ENCODE data around the gene IFI16.
"Not testable (repeated sequence)": the region's sequence is repeated elsewhere in the genome, so short reads cannot be mapped to it uniquely, and the experiment has no call there.

Gene IFI16

DNA sequence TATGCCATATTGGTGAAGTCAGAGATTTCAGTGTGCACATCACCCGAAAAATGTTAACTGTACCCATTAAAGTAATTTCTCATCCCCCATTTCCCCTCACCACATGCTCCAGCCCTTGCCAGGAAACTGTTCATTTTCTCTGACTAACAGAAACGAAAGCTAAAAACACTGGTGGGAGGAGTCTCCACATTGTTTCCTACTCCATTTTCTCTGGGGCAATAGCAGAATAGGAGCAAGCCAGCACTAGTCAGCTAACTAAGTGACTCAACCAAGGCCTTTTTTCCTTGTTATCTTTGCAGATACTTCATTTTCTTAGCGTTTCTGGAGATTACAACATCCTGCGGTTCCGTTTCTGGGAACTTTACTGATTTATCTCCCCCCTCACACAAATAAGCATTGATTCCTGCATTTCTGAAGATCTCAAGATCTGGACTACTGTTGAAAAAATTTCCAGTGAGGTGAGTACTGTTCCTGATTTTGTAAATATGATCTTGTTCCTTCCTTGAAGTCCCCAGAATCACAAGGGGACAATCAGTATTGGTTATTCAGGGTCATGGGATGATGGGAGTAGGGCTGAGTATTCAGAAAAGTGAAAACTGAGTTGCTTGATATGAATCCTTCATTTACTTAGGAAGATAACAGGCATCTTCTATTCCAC is at the start of gene IFI16:
Gene IFI16, plus strand, starts transcription at position 204 of the 658 bp plus-strand sequence. CDS start 4,774 bp downstream, outside the sequence.
- peak in 2 of 4 experiments; percentile 28 to 44 for DNase-seq

DNA sequence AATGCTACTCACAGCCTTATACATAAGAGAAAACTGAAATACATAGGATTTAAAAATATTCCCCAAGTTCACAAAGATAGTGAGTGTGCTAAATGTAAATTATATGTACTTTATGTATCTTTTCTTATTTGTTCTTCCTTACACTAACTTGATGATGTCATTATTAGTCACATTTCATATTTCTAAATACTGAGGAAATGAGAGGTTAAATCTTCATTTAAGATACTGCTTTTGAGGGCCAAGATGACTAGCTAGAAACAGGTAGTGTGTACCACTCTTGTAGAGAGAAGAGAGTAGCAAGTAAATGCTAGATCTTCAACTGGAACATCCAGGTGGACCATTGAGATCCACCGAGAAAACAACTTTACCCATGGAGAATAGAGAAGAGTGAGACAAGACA is 48.5 kb upstream of the IFI16 start:
- no peak for DNase-seq

DNA sequence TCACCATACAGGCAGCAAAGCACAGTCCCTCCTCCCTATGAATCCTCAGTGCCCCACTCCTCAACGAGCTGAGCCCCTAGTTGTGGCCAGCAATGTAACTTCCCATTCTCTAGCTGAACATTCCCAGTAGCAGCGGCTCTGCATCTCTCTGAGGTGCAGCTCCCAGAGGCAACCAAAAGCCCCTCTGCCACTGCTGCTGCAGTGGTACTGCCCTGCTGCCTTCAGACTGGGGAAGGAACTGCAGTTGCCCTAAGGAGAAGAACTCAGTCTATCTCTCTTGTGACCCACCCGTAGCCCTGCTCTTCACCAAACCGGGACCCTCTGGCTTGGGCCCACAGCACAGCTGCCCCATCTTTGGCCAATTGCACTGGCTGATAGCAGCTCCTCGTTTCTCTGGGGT is 46.7 kb upstream of the IFI16 start:
- no peak for DNase-seq

DNA sequence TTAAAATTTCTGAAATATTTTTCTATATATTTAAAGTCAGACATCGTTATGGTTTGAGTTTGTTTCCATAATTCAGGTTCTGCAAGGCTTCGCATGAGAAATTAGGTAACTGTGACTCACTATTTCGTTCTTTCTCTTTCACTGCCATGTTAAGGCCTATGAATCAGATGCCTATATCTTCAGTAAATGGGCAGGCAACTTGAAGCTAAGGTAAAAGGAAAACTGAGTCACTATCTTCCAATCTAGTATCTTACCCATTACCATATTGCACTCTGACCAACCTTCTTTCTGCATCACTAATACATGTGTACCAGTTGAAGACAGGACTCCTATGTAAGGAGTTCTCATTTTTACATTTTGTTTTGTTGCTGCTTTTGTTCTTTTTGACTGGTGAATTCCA is 40.5 kb upstream of the IFI16 start:
- no peak for DNase-seq

DNA sequence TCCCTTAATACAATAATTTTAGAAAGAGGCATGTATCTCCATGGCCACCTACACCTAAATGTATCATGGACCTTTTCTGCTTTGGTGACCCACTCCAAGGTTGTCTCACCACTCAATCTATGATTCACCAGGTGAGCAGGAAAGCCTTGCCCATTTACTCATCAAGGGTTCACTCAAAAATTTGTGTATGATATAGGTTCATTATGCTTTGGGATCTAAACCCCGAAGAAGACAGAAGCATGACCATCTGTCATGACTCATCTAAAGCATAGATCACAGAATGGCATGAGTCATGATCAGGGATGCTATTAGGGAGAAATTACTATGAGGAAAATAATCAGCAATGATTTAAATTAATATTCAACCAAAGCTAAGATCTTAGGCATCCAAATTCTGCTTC is 39.9 kb upstream of the IFI16 start:
- DNase-seq = no peak

DNA sequence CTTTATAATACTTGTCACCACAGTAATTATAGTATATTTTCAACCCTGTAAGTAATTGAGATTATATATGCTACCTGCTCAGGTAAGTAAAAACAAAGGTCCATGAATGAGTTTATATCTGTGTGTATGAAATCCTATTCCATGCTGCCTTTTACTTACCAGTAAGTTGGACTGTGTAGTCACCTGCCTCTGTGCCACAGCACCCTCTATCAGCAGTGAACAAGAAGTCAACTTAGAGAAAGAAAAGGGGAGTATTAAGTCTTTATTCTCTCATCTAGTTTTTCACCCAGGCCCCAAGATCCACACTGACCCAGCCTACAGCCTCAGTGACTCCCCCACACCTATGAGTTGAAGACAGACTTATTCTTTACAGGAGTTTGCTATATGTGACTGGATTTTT is 36.9 kb upstream of the IFI16 start:
- DNase-seq = no peak

DNA sequence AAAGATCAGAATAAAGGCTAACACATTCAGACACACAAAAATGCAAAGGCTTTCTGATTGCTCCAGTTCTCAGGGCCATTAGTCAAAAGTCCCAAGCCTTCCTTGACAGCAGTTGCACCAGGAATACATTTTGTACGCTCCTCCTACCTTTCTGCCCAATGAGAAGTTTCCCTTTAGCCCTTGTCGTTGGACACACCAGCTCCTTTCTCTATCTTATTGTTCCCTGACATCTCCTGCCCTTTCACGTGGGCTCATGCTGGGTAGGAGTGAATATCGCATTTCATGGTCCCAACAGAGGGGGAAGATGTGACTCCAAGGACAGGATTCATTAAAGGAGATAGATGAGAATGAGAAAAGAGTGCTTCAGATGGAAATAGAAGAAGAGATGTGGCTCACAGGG is 33.5 kb upstream of the IFI16 start:
- no peak for DNase-seq

DNA sequence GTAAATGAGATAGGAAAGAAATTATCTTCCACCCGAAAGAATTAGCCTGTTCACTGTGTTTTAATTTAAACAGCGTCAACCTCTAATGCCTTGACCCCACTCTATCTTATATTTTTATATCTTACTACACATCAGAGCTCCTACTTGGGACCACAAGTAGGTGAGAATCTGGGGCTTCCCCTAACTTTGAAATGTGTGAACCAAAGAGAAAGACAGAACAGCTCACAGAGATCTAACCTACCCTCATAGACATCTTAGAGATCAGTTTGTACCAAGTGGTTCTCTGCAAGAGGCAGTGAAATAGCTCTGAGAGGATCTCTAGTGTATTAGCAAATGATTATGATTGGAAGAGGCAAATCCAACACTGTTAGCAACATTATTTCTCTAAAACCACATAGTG is 31.0 kb upstream of the IFI16 start:
- DNase-seq = no peak

DNA sequence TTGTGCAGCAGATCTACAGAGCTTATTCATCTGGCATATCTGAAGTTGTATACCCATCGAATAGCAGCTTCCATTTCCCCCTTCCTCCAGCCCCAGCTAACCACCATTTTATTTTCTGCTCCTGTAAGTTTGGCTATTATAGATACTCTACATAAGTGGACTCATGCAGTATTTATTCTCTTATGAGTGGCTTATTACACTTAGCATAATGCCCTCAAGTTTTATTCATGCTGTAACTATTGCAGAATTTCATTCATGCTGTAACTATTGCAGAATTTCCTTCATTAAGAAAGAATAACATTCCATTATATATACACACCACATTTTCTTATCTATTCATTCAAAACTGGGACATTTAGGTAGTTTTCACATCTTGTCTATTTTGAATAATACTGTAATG is 30.5 kb upstream of the IFI16 start:
- DNase-seq = no peak

DNA sequence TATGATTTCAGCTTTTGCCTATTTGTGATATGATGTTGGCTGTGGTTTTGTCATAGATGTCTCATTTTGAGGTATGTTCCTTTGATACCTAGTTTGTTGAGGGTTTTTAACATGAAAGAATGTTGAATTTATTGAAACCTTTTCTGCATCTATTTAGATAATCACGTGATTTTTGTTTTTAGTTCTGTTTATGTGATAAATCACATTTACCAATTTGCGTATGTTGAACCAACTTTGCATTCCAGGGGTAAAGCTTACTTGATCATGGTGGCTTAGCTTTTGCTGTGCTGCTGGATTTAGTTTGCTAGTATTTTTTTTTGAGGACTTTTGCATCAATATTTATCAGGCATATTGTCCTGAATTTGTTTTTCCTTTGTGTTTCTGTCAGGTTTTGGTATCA is 26.5 kb upstream of the IFI16 start:
- no peak for DNase-seq

DNA sequence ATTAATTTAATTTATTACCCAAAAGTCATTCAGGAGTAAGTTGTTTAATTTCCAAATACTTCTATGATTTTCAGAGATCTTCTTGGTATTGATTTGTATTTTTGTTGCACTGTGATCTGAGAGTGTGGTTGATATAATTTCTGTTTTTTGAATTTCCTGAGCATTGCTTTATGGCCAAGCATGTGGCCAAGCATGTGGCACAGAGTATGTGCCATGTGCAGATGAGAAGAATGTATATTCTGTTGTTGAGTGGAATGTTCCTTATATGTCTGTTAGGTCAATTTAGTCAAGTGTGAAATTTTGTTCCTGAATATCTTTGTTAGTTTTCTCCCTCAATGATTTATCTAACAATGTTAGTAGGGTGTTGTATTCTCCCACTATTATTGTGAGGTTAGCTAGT is 25.3 kb upstream of the IFI16 start:
- no peak for DNase-seq

DNA sequence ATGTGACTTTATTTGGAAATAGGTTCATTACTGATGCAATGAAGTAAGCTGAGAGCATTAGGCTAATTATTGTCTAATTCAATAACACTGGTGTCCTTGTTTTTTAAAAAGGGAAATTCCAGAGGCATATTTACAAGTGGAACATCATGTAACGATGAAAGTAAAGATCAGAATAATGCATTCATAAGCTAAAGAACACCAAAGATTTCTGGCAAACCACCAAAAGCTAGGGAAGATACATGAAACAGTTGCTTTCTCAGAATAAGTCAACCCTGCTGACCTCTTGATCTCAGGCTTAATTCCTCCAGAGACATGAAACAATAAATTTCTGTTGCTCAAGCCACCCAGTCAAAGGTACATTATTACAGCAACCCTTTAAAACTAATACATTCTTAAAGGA is 20.3 kb upstream of the IFI16 start:
- no peak for DNase-seq

DNA sequence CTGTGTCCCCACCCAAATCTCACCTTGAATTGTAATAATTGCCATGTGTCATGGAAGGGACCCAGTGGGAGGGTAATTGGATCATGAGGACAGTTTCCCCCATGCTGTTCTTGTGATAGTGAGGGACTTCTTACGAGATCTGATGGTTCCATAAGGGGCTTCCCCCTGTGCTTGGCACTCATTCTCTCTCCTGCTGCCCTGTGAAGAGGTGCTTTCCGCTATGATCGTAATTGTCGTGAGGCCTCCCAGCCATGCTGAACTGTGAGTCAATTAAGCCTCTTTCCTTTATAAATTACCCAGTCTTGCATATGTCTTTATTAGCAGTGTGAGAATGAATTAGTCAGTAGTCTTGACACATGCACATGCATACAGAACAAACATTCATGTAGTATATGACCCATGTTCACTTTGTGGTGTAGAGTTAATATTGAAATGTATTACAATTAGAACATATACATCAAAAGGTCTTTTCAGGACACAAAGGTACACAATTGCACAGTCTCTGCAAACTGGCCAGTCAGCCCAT is 16.9 kb upstream of the IFI16 start:
- DNase-seq = no peak

DNA sequence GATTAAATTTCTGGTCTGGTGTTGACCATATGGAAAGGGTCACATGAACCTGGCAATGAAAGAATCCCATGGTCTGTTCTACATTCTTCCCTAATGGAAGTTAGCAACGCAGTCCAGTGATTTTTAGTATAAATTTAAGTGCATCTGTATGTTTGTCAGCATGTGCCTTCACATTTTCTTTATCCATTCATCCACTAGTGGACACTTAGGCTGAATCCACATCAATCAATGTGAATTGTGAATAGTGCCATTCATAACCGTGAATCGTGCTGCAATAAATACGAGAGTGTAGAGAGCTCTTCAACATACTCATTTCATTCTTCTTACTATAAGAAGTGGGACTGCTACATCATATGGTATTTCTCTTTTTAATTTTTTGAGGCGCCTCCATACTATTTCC is 12.7 kb upstream of the IFI16 start:
- no peak for DNase-seq

DNA sequence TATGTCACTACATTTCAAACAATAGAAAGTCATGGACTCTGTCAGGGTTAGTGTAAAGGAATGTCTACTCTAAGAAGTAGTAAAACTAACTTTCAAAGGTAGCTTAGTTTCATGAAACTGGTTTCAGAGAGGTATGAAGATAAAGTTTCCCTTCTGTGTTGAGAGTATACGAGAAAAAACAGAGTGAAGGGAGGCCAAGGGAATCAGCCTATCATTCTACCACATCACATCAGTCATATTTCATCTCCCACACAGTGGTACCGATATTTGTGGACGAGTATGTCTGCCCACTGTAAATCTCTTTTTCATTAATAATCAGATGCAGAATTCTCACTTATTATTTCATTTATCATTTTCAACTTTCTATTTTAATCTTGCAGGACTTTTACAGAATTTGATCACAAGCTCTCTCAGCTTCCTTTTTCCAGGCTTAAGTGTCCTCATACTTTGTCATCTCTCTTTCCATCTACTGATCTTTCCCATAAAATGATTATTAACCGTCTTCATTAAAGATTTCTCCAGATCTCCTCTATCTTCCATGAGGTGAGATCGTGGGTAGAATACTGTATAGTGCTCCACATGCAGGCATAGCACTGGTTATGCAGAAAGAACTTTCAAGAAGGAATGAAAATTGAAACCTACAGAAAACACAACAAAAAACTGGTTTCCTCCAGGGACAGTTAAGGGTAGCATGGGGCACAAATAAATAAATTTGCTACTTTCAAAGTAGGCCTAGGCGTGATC is 11.5 kb upstream of the IFI16 start:
- DNase-seq = no peak

DNA sequence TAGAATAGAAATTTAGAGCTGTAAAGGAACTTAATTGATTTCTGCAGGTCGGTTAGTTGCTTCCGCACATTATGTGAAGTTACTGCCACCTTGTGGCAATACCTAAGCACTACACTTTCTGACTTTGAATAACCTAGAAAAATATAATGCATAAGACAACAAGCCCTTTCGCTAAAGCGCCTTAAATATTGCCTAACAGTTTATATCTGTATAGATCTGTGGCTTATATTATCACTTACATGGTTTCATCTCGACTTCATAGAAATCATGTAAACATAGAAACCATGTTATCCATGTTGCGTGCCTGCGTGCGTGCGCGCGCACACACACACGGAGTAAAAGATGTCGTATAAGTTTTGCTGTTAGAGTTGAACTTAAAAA is 10.9 kb upstream of the IFI16 start:
- DNase-seq = peak in 1 of 4 experiments; percentile 12

DNA sequence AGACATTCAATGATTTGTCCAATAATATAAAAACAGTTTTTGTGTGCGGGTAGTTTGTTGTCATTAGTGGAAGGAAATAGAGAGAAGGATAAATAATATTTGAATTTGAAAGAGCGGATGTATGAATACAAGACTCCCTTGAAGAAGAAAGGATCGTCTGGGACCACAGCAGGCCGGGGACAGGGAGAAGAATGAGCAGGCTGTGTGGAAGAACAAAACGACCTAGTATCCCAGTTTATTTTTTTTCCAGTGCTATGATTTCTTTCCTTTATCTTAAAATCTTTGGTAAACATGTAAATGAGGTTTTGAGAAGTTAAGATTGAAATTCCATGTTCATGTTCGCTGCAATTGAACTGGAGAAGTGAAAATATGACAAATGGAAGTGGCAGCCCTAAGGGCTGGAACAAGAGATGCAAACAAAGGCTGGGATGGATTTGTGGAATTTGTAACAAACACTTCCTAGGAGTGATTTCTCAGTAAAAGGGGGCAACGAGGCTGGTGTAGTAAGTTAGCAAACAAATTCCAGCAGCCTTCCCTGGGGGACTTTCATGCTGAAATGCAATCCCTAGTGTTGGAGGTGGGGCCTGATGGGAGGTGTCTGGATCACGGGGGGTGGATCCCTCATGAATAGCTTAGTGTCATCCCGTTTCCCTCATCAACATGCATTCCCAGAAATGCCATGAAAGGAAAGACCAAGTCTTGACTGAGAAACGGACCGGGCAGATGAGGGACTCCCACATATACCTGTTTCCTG is 10.2 kb upstream of the IFI16 start:
- DNase-seq = no peak

DNA sequence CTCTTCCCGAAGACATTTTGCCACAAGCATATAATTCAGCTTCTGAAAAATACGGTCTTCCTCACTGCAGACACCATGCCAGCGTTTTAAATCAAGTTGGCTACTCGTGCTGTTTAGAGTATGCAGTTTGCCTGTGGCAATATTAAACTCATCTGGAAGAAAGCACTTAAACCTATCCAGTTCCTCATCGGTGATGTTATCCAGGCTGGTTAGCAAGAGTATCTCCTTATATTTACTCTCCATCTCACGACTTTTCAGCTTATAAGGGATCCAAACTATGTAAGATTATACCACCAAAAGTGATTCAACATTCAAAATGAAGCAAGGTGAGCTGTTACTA is 9.7 kb upstream of the IFI16 start:
- no peak for DNase-seq

DNA sequence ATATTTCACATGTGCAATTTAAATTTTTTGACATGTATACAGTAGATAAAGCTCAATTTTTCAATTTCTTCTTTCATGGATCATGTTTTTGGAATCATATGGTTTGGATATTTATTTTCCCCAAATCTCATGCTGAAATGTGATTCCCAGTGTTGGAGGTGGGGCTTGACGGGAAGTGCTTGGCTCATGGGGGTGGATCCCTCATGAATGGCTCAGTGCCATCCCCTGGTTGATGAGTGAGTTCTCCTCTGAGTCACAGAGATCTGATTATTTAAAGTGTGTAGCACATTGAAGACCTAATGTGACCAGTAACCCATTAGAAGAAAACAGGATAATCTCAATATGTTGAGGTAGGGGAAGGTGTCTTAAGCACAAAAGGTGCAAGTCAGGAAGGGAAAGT is 9.1 kb upstream of the IFI16 start:
- no peak for DNase-seq

DNA sequence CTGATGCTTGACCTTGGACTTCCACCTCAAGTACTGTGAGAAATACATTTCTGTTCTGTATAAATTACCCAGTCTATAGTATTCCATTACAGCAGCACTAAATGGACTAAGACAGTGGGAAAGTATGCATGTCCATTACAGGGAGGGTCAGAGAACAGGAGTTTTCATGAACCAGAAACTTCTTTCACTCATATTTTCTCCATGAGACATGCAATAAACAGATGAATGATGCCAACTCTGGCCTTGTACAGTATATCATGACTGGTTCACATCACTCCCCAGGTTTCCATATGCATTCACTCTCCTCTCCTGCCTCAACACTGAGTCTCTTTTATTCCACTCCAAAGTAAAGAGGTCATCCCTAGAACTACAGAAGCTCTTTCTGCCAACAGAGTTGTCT is 4.5 kb upstream of the IFI16 start:
- DNase-seq = no peak

DNA sequence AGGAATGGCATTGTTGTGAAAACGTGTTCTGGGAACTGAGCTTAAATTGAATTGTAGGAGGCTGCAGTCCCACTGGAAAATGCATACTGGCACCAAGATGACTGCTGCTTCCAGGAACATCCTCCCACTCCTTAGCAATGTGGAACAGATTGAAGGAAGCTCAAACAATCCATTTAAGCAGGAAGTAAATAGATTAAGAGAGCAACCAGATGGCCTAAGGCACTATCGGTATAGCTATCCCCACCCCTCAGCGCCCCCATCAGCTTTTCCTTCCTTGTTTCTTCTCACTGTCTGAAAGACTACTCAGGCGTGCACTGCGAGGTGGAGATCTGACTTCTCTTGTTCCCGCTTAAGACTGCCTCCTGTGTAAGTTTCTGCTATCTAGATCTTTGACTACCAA is 4.0 kb upstream of the IFI16 start:
- no peak for DNase-seq

DNA sequence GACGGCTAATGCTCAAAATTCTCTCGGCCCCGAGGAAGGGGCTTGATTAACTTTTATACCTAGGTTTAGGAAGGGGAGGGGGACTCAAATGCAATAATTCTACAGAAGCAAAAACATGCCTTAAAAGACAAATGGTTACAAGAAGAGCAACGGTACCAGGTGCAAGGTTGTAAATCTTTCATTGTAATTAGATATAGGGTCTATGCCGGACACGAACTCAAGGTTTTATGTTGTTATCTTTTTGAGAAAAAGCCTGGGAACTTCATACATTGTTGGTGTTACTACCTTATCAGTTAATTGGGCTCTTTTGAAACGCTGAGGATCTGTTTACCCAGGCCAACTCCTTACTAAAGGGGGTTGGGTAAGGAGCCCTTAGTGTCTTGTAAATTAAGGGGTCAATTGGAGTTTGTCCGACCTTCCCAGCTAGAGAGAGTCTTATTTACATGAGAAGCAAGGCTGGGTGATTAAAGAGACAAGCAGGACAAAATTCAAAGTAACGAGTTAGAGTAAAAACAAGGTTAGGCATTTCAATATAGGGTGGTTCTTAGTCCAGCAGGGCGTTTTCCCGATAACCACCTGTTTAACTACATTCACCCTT is 3.4 kb upstream of the IFI16 start:
- not testable (repeated sequence) for DNase-seq

DNA sequence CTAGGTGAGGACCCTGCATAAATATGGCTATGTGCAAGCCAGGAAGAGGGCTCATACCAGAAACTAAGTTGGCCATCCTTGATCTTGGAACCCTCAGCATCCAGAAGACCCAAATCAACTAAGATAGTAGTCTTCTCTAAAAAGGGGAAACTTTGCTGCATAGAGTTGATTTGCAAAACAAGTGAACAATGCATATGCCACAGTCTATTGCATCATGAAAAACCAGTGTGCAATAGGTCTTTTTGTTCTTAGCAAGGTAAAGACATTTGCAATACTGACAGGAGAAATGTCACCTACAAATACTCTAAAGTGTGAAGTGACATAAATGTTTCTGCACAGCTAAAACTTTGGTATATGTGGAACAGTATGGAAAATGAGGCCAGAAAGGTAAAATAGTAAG is 2.0 kb upstream of the IFI16 start:
- no peak for DNase-seq

DNA sequence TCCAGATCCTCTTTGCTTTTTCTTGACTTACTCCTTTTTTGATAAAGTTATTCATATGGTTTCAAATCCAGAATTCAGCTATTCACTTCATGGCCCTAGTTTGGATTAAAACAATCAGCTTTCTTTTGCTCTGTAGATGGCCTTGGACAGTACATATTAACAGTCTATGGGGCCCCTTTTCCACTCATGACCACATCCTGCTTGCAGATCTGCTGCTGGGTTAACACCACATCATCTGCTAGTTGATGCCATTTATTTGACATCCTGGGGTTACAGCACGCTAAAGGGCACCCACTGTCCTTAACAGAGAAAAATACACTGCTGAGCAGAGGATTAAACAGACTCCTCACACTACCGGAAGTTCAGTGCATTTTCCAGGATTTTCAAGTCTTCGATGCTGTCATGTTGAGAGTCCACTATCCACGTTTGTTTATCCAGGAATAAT is 941 bp upstream of the IFI16 start:
- DNase-seq = peak in 2 of 4 experiments; percentile 43 to 44
